ENCODE results near the gene GRM1. TPM values are rescaled to one million over a fixed set of nuclear protein-coding genes. Genes with fewer than 3 reads are reported as not detected.

GRM1 gene
- total and polyA plus RNA-seq, 2 donors (not counting 3 experiments of a cell fraction or from before 2014, with no cell fraction given): 0.07 TPM; not detected in 1

- dilution Hi-C loops (cut with MboI; ENCODE audit: extremely low pct_ligation_motif_present, low sequenced_read_pairs): no loop called here
- no peaks in the 10 kb centered on the region for H3K79me2 ChIP-seq (ENCODE audit: control insufficient read depth, insufficient read depth, low read length)
- DNase-seq (ENCODE audit: low read depth, low spot score): no peak
- no peak overlapping the region for H3K9ac ChIP-seq (replicated peaks; ENCODE audit: extremely low read depth, insufficient read depth, low read length)
- ChIA-PET CTCF (no interaction called here), POLR2A (no interaction called here)
- H2AFZ ChIP-seq (ENCODE audit: low read depth, low read length): no peak overlapping the region
- H4K20me1 ChIP-seq (replicated peaks; ENCODE audit: control insufficient read depth, extremely low read depth, insufficient read depth, low read length): no peaks in the 10 kb centered on the region
- intact Hi-C loops (cut with micrococcal nuclease): no loop called here
- no peak overlapping the region for H3K4me3 ChIP-seq (replicated peaks in 1 of 3; ENCODE audit: insufficient read depth in 1 of 3, low read depth in 1 of 3, low read length in 3 of 3)
- FAIRE-seq: no peak
- BruUV-seq (replicated peaks): no TSS peak
- no peaks in the 10 kb centered on the region for H3K27me3 ChIP-seq (ENCODE audit: control insufficient read depth in 2 of 2, insufficient read depth in 2 of 2, low read length in 2 of 2)
- H3K9me3 ChIP-seq (replicated peaks; ENCODE audit: control insufficient read depth, insufficient read depth, low read length): no peaks in the 10 kb centered on the region
- no peak overlapping the region for H3K4me2 ChIP-seq (ENCODE audit: insufficient read depth, low read length)
- H3K9me1 ChIP-seq (replicated peaks; ENCODE audit: control insufficient read depth, extremely low read depth, insufficient read depth, low read length): no peaks in the 10 kb centered on the region
- no peak overlapping the region for H3K27ac ChIP-seq (ENCODE audit: insufficient read depth, low read depth, low read length)
- H3K4me1 ChIP-seq (ENCODE audit: control insufficient read depth, extremely low read depth, insufficient read depth, low read length): no peaks in the 10 kb centered on the region
- no peaks in the 10 kb centered on the region for H3K36me3 ChIP-seq (ENCODE audit: control insufficient read depth in 2 of 2, extremely low read depth in 1 of 2, insufficient read depth in 2 of 2, low read length in 2 of 2)
- TF ChIP-seq EZH2 (IDR thresholded peaks at IDR 0.05; ENCODE audit: borderline replicate concordance, low read depth, low read length, severe bottlenecking) (no peak), POLR2AphosphoS5 (IDR thresholded peaks at IDR 0.05; ENCODE audit: insufficient read depth, low read depth, low read length) (no peak), CTCF (IDR thresholded peaks at IDR 0.05; ENCODE audit: extremely low read depth in 1 of 2, insufficient read depth in 1 of 2, low read depth in 1 of 2, low read length in 2 of 2) (no peak), POLR2A (IDR thresholded peaks at IDR 0.05; ENCODE audit: low read depth, low read length) (no peak), MAX (IDR thresholded peaks at IDR 0.05; ENCODE audit: insufficient read depth, insufficient read length) (no peak), MYC (IDR thresholded peaks at IDR 0.05; ENCODE audit: low read depth, low read length) (no peak), FOS (IDR thresholded peaks at IDR 0.05; ENCODE audit: borderline replicate concordance, insufficient read depth, low read length) (no peak), JUN (IDR thresholded peaks at IDR 0.05; ENCODE audit: borderline replicate concordance, insufficient read depth, insufficient read length, low read depth) (no peak), GATA2 (IDR thresholded peaks at IDR 0.05; ENCODE audit: insufficient read depth, insufficient read length, low read depth, low read length) (no peak)
Observed at GRCh38 chr6:146388736-146389364, 360.0 kb downstream of the GRM1 start.

All from endothelial cell of umbilical vein (primary cell).